Lower lobe of right lung (tissue), 2 donors: ENCODE results near the gene RELB. TPM values are rescaled to one million over a fixed set of nuclear protein-coding genes. Genes with fewer than 3 reads are reported as not detected.
A peak's percentile ranks its signal among the peaks of the same experiment; 100 is the strongest.

ENCODE experiments used
- ATAC-seq, 2 donors: fragments of 200-7000 bp; cut with Tn5 transposase; one replicate each; pipeline ENCODE4 v1.9.1; 2020 to 2022; ENCODE audit warnings: mild to moderate bottlenecking in 2 of 2, moderate library complexity in 2 of 2
- DNase-seq: peaks from one replicate; pipeline ENCODE4 v3.0.0-alpha.2; 2020
- H3K27ac ChIP-seq: fragments of 200-600 bp; one replicate; pipeline ENCODE4 v1.8.0; 2022
- H3K27me3 ChIP-seq: fragments of 200-600 bp; one replicate; pipeline ENCODE4 v1.8.0; 2022; ENCODE audit warnings: low read depth
- H3K36me3 ChIP-seq: fragments of 200-600 bp; one replicate; pipeline ENCODE4 v1.8.0; 2022; ENCODE audit warnings: mild to moderate bottlenecking
- H3K4me1 ChIP-seq: fragments of 200-600 bp; one replicate; pipeline ENCODE4 v1.8.0; 2022
- H3K4me3 ChIP-seq: fragments of 200-600 bp; one replicate; pipeline ENCODE4 v1.8.0; 2022; ENCODE audit warnings: mild to moderate bottlenecking
- H3K9me3 ChIP-seq: fragments of 200-600 bp; one replicate; pipeline ENCODE4 v1.8.0; 2022
- CTCF ChIP-seq: fragments of 200-600 bp; IDR thresholded peaks from one replicate; pipeline ENCODE4 v1.8.0; 2022; ENCODE audit warnings: antibody characterized with exemption, mild to moderate bottlenecking
- intact Hi-C: fragments of 100-400 bp; cut with DNase I; formaldehyde crosslinking; loops from one replicate; pipeline ENCODE4 v1.11.0; 2022
- total RNA-seq: library from RNA; stranded (reverse); fragmentation: NEBNext Ultra II Directional; extraction: Animal tissue kit (Norgen Biotek cat#: 25700); gene quantifications from one replicate; pipeline ENCODE4 v1.2.1, GENCODE V29; 2021
- donor health status: DM: no; HTN: yes; CAD: no; lungs with severe emphysema.

The RELB gene
- total RNA-seq, 1 donor from 2014 or later: 12.2 TPM

GRCh38 chr19:45025264-45025663, 24.0 kb downstream of the RELB start:
- H3K4me3 ChIP-seq: no peak overlapping the region
- intact Hi-C loops: no loop called here
- DNase-seq (no peak), ATAC-seq (peak in 1 of 2 donors; percentile 29)
- peaks cover 54% of the 10 kb centered on the region for H3K36me3 ChIP-seq
- no peaks in the 10 kb centered on the region for H3K4me1 ChIP-seq
- H3K27ac ChIP-seq: no peak overlapping the region
- H3K9me3 ChIP-seq: no peaks in the 10 kb centered on the region
- no peaks in the 10 kb centered on the region for H3K27me3 ChIP-seq
- no peak for TF ChIP-seq CTCF

DNA sequence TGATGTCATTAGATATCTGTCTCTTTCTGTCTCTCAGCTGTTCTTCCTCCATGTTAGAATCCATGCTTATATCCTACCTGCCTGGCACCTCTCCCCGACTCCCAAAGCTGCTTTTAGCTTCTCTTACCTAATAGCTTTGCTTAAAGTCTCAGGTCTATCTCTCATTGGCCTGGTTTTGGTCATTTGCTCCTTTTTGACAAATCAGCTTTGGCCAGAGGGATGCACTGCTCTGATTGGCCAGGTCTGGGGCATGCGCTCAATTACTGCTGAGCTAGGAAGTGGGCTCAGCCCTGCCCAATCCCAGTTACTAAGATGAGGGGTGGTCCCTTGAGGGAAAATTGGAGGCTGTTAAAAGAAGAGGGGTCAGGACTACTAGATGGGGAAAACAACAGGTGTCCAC, 26.1 kb downstream of the RELB start:
- no peaks in the 10 kb centered on the region for H3K4me1 ChIP-seq
- H3K9me3 ChIP-seq: no peaks in the 10 kb centered on the region
- no peaks in the 10 kb centered on the region for H3K27me3 ChIP-seq
- intact Hi-C loops: no loop called here
- ATAC-seq (no peak), DNase-seq (no peak)
- H3K4me3 ChIP-seq: no peak overlapping the region
- H3K36me3 ChIP-seq: peaks cover 64% of the 10 kb centered on the region
- H3K27ac ChIP-seq: no peak overlapping the region
- no peak for TF ChIP-seq CTCF

DNA sequence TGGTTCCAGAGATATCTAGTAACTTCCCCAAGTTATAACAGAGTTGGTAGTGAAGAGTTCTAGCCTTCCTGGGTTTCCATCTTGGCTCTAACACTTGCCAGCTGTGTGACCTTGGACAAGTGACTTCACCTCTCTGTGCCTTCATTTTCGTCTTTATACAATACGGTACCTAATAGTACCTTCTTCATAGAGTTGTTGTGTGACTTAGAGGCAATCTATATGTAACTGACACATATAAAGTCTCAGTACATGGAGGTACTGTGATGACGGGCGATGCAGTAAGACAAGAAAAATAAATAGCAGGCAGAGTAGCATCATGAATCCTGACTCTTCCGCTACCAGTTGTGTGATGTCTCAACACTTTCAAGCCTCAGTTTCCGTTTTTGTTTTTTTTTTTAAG, 29.6 kb downstream of the RELB start:
- TF ChIP-seq CTCF: no peak
- Histone ChIP-seq H3K4me1 (no peaks in the 10 kb centered on the region), H3K4me3 (no peak overlapping the region), H3K27me3 (no peaks in the 10 kb centered on the region), H3K9me3 (no peaks in the 10 kb centered on the region), H3K36me3 (peaks cover 85% of the 10 kb centered on the region), H3K27ac (no peak overlapping the region)
- intact Hi-C loops: no loop called here
- ATAC-seq (no peak), DNase-seq (no peak)

DNA sequence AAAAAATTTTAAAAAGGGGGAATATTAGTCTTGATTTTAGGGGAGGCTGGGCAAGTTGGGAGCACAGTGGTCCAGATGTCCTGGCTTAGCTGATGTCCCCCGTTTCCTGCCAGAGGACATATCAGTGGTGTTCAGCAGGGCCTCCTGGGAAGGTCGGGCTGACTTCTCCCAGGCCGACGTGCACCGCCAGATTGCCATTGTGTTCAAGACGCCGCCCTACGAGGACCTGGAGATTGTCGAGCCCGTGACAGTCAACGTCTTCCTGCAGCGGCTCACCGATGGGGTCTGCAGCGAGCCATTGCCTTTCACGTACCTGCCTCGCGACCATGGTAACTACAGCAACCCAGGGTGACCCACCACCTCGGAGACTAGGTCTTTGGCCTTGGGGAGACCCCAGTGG, 31.2 kb downstream of the RELB start:
- DNase-seq: no peak
- intact Hi-C loops: no loop called here

DNA sequence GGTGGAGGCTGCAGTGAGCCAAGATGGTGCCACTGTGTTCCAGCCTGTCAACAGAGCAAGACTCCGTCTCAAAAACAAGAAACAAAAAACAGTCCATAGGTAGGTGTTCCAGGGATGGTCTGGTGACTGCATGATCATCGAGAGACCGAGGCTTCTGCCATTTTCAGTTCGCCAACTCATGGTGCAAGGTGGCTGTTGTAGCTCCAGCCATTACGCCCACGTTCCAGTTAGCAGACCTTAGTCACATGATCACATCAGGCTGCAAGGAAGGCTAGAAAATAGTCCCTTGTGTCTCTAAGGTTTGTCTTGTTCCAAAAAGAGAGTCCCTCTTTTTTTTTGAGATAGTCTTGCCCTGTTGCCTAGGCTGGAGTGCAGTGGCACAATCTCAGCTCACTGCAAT, 34.5 kb downstream of the RELB start:
- intact Hi-C loops: no loop called here
- H3K4me1 ChIP-seq: peaks cover 21% of the 10 kb centered on the region
- H3K9me3 ChIP-seq: no peaks in the 10 kb centered on the region
- no peak for TF ChIP-seq CTCF
- H3K27me3 ChIP-seq: no peaks in the 10 kb centered on the region
- H3K36me3 ChIP-seq: peaks cover 63% of the 10 kb centered on the region
- no peak for ATAC-seq
- no peak overlapping the region for H3K27ac ChIP-seq
- H3K4me3 ChIP-seq: no peak overlapping the region
- DNase-seq: no peak

More for the DNA sequence above, 31.2 kb downstream of the RELB start:
- no peaks in the 10 kb centered on the region for H3K27me3 ChIP-seq
- no peak overlapping the region for H3K4me3 ChIP-seq
- no peak for ATAC-seq
- no peak overlapping the region for H3K27ac ChIP-seq
- H3K36me3 ChIP-seq: peaks cover 81% of the 10 kb centered on the region
- TF ChIP-seq CTCF: no peak
- H3K4me1 ChIP-seq: no peaks in the 10 kb centered on the region
- H3K9me3 ChIP-seq: no peaks in the 10 kb centered on the region
